K562 (cell line): Measurements from ENCODE around the gene ANKRD12. TPM values are rescaled to one million over a fixed set of nuclear protein-coding genes. Genes with fewer than 3 reads are reported as not detected.

ENCODE experiments used
- ATAC-seq: fragments of 200-7000 bp; cut with Tn5 transposase; 3 replicates; pipeline ENCODE4 v1.9.1; 2020; ENCODE audit warnings: moderate library complexity
- Bru-seq: library from RNA; stranded (reverse); fragments of 400-500 nt; gene quantifications from one replicate; lab custom pipeline; 2021; lab: Mats Ljungman, UMichigan
- BruChase-seq, 2 experiments: library from RNA; stranded (reverse); fragments of 400-500 nt; gene quantifications; one replicate each; lab custom pipeline; 2021; lab: Mats Ljungman, UMichigan
- BruUV-seq: library from RNA; stranded (reverse); fragments of 400-500 nt; replicated peaks from 2 replicates; lab custom pipeline; 2021; lab: Mats Ljungman, UMichigan
- CTCF ChIA-PET: fragments of 300-600 bp; formaldehyde crosslinking; extraction: SDS; loops from one replicate; lab custom pipeline; 2021; ENCODE audit warnings: low intra/inter-chr PET ratio; lab: Yijun Ruan, JAX
- POLR2A ChIA-PET: fragments of 300-600, 350-650 bp; sonication (Branson Sonifier 250); formaldehyde crosslinking; extraction: SDS; loops from one replicate; lab custom pipeline; 2021; ENCODE audit warnings: antibody characterized with exemption, inconsistent platforms; lab: Yijun Ruan, JAX
- DNase-seq, 4 experiments: peaks; one replicate each; pipeline versions ENCODE4 v3.0.0 to v3.0.0-alpha.2; 2011 to 2018; ENCODE audit warnings: low spot score in 3 of 4, mixed read lengths in 3 of 4; ENCODE audit errors: extremely low read depth in 1 of 4
- FAIRE-seq: peaks from 2 replicates; lab custom pipeline; 2011; peaks lifted over from hg19 to GRCh38; lab: Jason Lieb, UNC
- H2AFZ ChIP-seq: 2 replicates; pipeline ENCODE4 v1.6.0; 2011; ENCODE audit warnings: low read depth, low read length, control low read depth, inconsistent platforms
- H3K27ac ChIP-seq: fragments of 200-600 bp; 3 replicates; pipeline ENCODE4 v1.8.0; 2011; ENCODE audit warnings: low read depth, mild to moderate bottlenecking, control low read depth, inconsistent platforms, low read length, moderate library complexity, mixed read lengths; ENCODE audit errors: extremely low read depth
- H3K27me3 ChIP-seq, 2 experiments: fragments of 300-600 bp in 1 of 2; 2 replicates in 1 of 2; 3 replicates in 1 of 2; pipeline versions ENCODE4 v1.6.0 to v1.8.0; 2011; ENCODE audit warnings: inconsistent platforms in 2 of 2, low read length in 2 of 2, mild to moderate bottlenecking in 1 of 2, mixed read lengths in 1 of 2, moderate library complexity in 1 of 2; ENCODE audit not compliant: control insufficient read depth in 2 of 2, insufficient read depth in 2 of 2
- H3K36me3 ChIP-seq: fragments of 300-600 bp; 3 replicates; pipeline ENCODE4 v1.8.0; 2011; ENCODE audit warnings: mild to moderate bottlenecking, low read length, inconsistent platforms; ENCODE audit not compliant: control insufficient read depth, insufficient read depth
- H3K4me1 ChIP-seq, 2 experiments: fragments of 200-600 bp in 1 of 2; replicated peaks in 1 of 2; 2 replicates in 1 of 2; 3 replicates in 1 of 2; pipeline versions ENCODE4 v1.5.1 to v1.8.0; 2011; ENCODE audit warnings: inconsistent platforms in 2 of 2, low read length in 2 of 2, mild to moderate bottlenecking in 1 of 2, mixed read lengths in 1 of 2, moderate library complexity in 1 of 2; ENCODE audit not compliant: control insufficient read depth in 2 of 2, insufficient read depth in 2 of 2
- H3K4me2 ChIP-seq: 2 replicates; pipeline ENCODE4 v1.6.1; 2011; ENCODE audit warnings: low read length, control low read depth, inconsistent platforms, mixed read lengths; ENCODE audit not compliant: insufficient read depth
- H3K4me3 ChIP-seq: fragments of 200-600 bp; sonication (generic), shearing (Covaris generic); 2 replicates; pipeline ENCODE4 v1.5.1; 2016; ENCODE audit warnings: control low read depth, inconsistent platforms
- H3K79me2 ChIP-seq: fragments of 200-600 bp; 3 replicates; pipeline ENCODE4 v1.8.0; 2011; ENCODE audit warnings: low read length, inconsistent platforms; ENCODE audit not compliant: control insufficient read depth, insufficient read depth
- H3K9ac ChIP-seq, 2 experiments: 2 replicates each; pipeline versions ENCODE4 v1.6.0 to v1.6.1; 2011; ENCODE audit warnings: low read depth in 2 of 2, low read length in 2 of 2, control low read depth in 1 of 2, inconsistent platforms in 1 of 2, mild to moderate bottlenecking in 1 of 2, mixed read lengths in 1 of 2; ENCODE audit not compliant: insufficient read depth in 1 of 2
- H3K9me1 ChIP-seq: one replicate; pipeline ENCODE4 v1.6.0; 2011; ENCODE audit warnings: inconsistent platforms, mild to moderate bottlenecking, low read length, moderate library complexity; ENCODE audit not compliant: control insufficient read depth, insufficient read depth
- H3K9me3 ChIP-seq: replicated peaks from 2 replicates; pipeline ENCODE4 v1.5.1; 2011; ENCODE audit warnings: low read depth, low read length, inconsistent platforms; ENCODE audit not compliant: control insufficient read depth, insufficient read depth
- H4K20me1 ChIP-seq: replicated peaks from 2 replicates; pipeline ENCODE4 v1.6.1; 2011; ENCODE audit warnings: low read length, inconsistent platforms, mixed read lengths; ENCODE audit not compliant: control insufficient read depth, insufficient read depth
- CXXC5 ChIP-seq: fragments of 250-450 bp; sonication (Bioruptor Pico); IDR thresholded peaks from 2 replicates; pipeline ENCODE4 v1.8.0; 2022; ENCODE audit warnings: inconsistent platforms, mild to moderate bottlenecking, moderate library complexity
- ESRRB ChIP-seq: fragments of 250-450 bp; sonication (Bioruptor Pico); IDR thresholded peaks from 2 replicates; pipeline ENCODE4 v1.5.0; 2020; ENCODE audit warnings: mild to moderate bottlenecking, moderate library complexity, borderline replicate concordance
- ETV5 ChIP-seq: sonication (generic); formaldehyde crosslinking; IDR thresholded peaks from 2 replicates; pipeline ENCODE4 v1.4.0; 2020; ENCODE audit warnings: low read depth, mild to moderate bottlenecking, missing genetic modification reagents
- FOS ChIP-seq: IDR thresholded peaks from 3 replicates; pipeline ENCODE4 v1.6.1; 2011; ENCODE audit not compliant: insufficient read length; ENCODE audit errors: extremely low read depth
- HDAC2 ChIP-seq: fragments of 450-650 bp; IDR thresholded peaks from 2 replicates; pipeline ENCODE4 v1.6.1; 2016; ENCODE audit warnings: mild to moderate bottlenecking
- HMGN3 ChIP-seq: IDR thresholded peaks from 2 replicates; pipeline ENCODE4 v1.6.1; 2011; ENCODE audit warnings: borderline replicate concordance, low read depth, mild to moderate bottlenecking, mixed read lengths, low read length; ENCODE audit not compliant: insufficient read length; ENCODE audit errors: extremely low read depth
- NRF1 ChIP-seq, 2 experiments: fragments of 450-650 bp; IDR thresholded peaks in 1 of 2; conservative IDR thresholded peaks in 1 of 2; 2 replicates each; pipeline ENCODE4 v1.6.1; 2014; ENCODE audit warnings: mild to moderate bottlenecking in 2 of 2
- POLR2H ChIP-seq: IDR thresholded peaks from 2 replicates; pipeline ENCODE4 v1.6.1; 2016; ENCODE audit warnings: missing genetic modification characterization, low read depth, mild to moderate bottlenecking, control low read depth, missing compliant biosample characterization, moderate library complexity
- RCOR1 ChIP-seq, 2 experiments: IDR thresholded peaks; 2 replicates each; pipeline ENCODE4 v1.6.1; 2012; ENCODE audit warnings: low read depth in 2 of 2, low read length in 2 of 2, borderline replicate concordance in 1 of 2, improper control_type of control experiment in 1 of 2
- SAFB ChIP-seq: fragments of 200-400 bp; formaldehyde crosslinking; IDR thresholded peaks from 2 replicates; pipeline ENCODE4 v1.6.1; 2017; ENCODE audit warnings: low read depth, low read length, borderline replicate concordance
- TEAD4 ChIP-seq, 2 experiments: sonication (generic) in 1 of 2; formaldehyde crosslinking in 1 of 2; IDR thresholded peaks; 2 replicates each; pipeline versions ENCODE4 v1.6.1 to v1.8.0; 2012 to 2022; ENCODE audit warnings: borderline replicate concordance in 1 of 2, inconsistent platforms in 1 of 2, low read length in 1 of 2, mild to moderate bottlenecking in 1 of 2, missing genetic modification reagents in 1 of 2
- ZBED1 ChIP-seq: IDR thresholded peaks from 2 replicates; pipeline ENCODE4 v1.6.1; 2014
- ZEB2 ChIP-seq: fragments of 450-650 bp; IDR thresholded peaks from 2 replicates; pipeline ENCODE4 v1.6.1; 2016
- ZNF224 ChIP-seq: sonication (generic); formaldehyde crosslinking; IDR thresholded peaks from 2 replicates; pipeline ENCODE4 v1.8.0; 2022; ENCODE audit warnings: mild to moderate bottlenecking, missing genetic modification reagents
- WGBS: fragments of 100-300 bp; shearing (Covaris generic); methylation state at CpG from one replicate; pipeline ENCODE4 v1.1.6; 2016; ENCODE audit warnings: low coverage, mixed read lengths; ENCODE audit not compliant: insufficient coverage; ENCODE audit errors: missing lambda C conversion rate; 5-methylcytosine and 5-hydroxymethylcytosine counted together
- in situ Hi-C: fragments of 300-500 bp; cut with MboI; formaldehyde crosslinking; loops from 4 replicates; pipeline ENCODE4 v1.15.0; 2018; ENCODE audit warnings: inconsistent platforms, mixed read lengths
- intact Hi-C: fragments of 100-400 bp; cut with micrococcal nuclease; formaldehyde crosslinking; loops from 2 replicates; pipeline ENCODE4 v1.14.2; 2022
- long read RNA-seq, 3 experiments: library from polyadenylated mRNA in 2 of 3; library from RNA in 1 of 3; unstranded in 2 of 3; stranded (forward) in 1 of 3; transcript quantifications; one replicate each; pipeline ENCODE4 v2.0.0, GENCODE V29; 2019 to 2022
- polyA minus RNA-seq, 3 experiments: library from RNA; depleted of rRNA, polyadenylated mRNA; stranded (reverse); fragments of >200 nt; gene quantifications; 2 replicates each; pipeline ENCODE4 v1.2.3, GENCODE V29; 2011
- polyA plus RNA-seq, 8 experiments: library from polyadenylated mRNA; depleted of rRNA in 4 of 8; stranded (reverse) in 5 of 8; unstranded in 3 of 8; fragments of >200 nt; fragmentation: Nextera tagmentation in 2 of 8; fragmentation: Illumina TruSeq in 1 of 8; extraction: Ambion mirVana in 2 of 8; extraction: Trizol in 1 of 8; gene quantifications; 2 replicates each; pipeline versions ENCODE4 v1.2.1 to v1.2.3, GENCODE V29; 2011 to 2014; ENCODE audit warnings: inconsistent platforms in 1 of 8, missing spikeins in 1 of 8
- total RNA-seq, 7 experiments: library from RNA; depleted of rRNA in 6 of 7; stranded (reverse); fragments of >200 nt in 6 of 7; fragmentation: Illumina TruSeq in 2 of 7; extraction: Trizol in 2 of 7; gene quantifications; 2 replicates each; pipeline versions ENCODE4 v1.2.1 to v1.2.3, GENCODE V29; 2011 to 2021; ENCODE audit warnings: low replicate concordance in 1 of 7

ANKRD12 gene
- total RNA-seq (2011; cell fraction: chromatin; rRNA removed; ENCODE audit: low replicate concordance): 17.5 and 89.7 TPM in 2 replicates
- total RNA-seq (2011; cell fraction: nucleolus; rRNA removed): 16.0 and 17.8 TPM in 2 replicates
- 20.1 and 30.6 TPM in 2 replicates for total RNA-seq (2011; cell fraction: nucleoplasm; rRNA removed)
- total RNA-seq (2014; rRNA removed): 15.9 and 24.7 TPM in 2 replicates
- total RNA-seq (2014; rRNA removed; fragmentation: Illumina TruSeq; extraction: Trizol): 23.6 and 29.9 TPM in 2 replicates
- 24.7 and 28.2 TPM in 2 replicates for total RNA-seq (2015; rRNA removed; fragmentation: Illumina TruSeq; extraction: Trizol)
- total RNA-seq (2021): 24.2 and 25.4 TPM in 2 replicates
- polyA plus RNA-seq (2011; rRNA removed): 10.7 and 11.8 TPM in 2 replicates
- polyA plus RNA-seq (2011; cell fraction: cytosol; rRNA removed): 1.3 and 3.0 TPM in 2 replicates
- polyA plus RNA-seq (2011; cell fraction: nucleus; rRNA removed): 18.0 and 18.6 TPM in 2 replicates
- polyA plus RNA-seq (2012): 10.7 and 12.0 TPM in 2 replicates
- polyA plus RNA-seq (2014; fragmentation: Illumina TruSeq; extraction: Trizol): 9.5 and 16.0 TPM in 2 replicates
- 10 to 100 TPM; 12.3 to 15.7 TPM for polyA plus RNA-seq (2014; fragmentation: Nextera tagmentation; extraction: Ambion mirVana)
- polyA plus RNA-seq (2014; rRNA removed): 5.8 and 6.6 TPM in 2 replicates
- polyA minus RNA-seq (2011; rRNA and poly(A)+ RNA removed): 88.7 and 115 TPM in 2 replicates
- polyA minus RNA-seq (2011; cell fraction: cytosol; rRNA and poly(A)+ RNA removed): 21.7 and 26.1 TPM in 2 replicates
- 29.1 and 58.8 TPM in 2 replicates for polyA minus RNA-seq (2011; cell fraction: nucleus; rRNA and poly(A)+ RNA removed)
- percentile 86 among the genes with signal in this experiment for Bru-seq, nascent RNA
- BruChase-seq, experiment 1, labeled RNA remaining after a 2-hour chase: percentile 91 among the genes with signal in this experiment
- BruChase-seq, experiment 2, labeled RNA remaining after a 6-hour chase: percentile 90 among the genes with signal in this experiment
- long read RNA-seq, experiment 1, partial matches to known transcripts: 19 of 76 reads
- long read RNA-seq, experiment 1, other reads (novel, unspliced or antisense): 57 of 76 reads
- long read RNA-seq, experiment 2, partial matches to known transcripts: 1 of 7 reads
- long read RNA-seq, experiment 2, other reads (novel, unspliced or antisense): 6 of 7 reads
- long read RNA-seq, experiment 3, partial matches to known transcripts: 9 of 25 reads
- long read RNA-seq, experiment 3, other reads (novel, unspliced or antisense): 16 of 25 reads

GRCh38 chr18:9136315-9137155 lies at the start of gene ANKRD12:
Gene ANKRD12, plus strand, starts transcription at chr18:9136781. Its CDS starts 45,652 bp downstream, at chr18:9182433.
- under 1% methylated on average over 67 of the region's 95 CpGs for WGBS
- POLR2A ChIA-PET: interaction anchor here (0.6 to 3.4 kb wide), 22 partner anchors 10 to 429 kb away, joined by 3 to 30 read pairs (median 4); partner anchors contain the start of gene TWSG1
- Histone ChIP-seq H3K9ac (peak within 1 kb of the TSS; percentile 79 to 96), H3K9me1 (no peaks in the 10 kb centered on the region), H4K20me1 (no peaks in the 10 kb centered on the region), H3K27me3 (no peaks in the 10 kb centered on the region), H3K36me3 (peaks cover 37% of the 10 kb centered on the region), H3K79me2 (peaks cover 67% of the 10 kb centered on the region), H3K9me3 (no peaks in the 10 kb centered on the region), H3K4me3 (peak within 1 kb of the TSS; percentile 75), H3K4me1 (peaks cover 9 to 14% of the 10 kb centered on the region in 2 experiments; a peak in 4 of 5 replicates), H3K4me2 (peak within 1 kb of the TSS; percentile 99), H3K27ac (peak within 1 kb of the TSS; percentile 90), H2AFZ (peak within 1 kb of the TSS; percentile 96)
- intact Hi-C loops (loop anchor here (2.0 to 5.0 kb wide), 2 partner anchors 34 to 341 kb away; partner anchors contain the start of genes NDUFV2 and RALBP1), in situ Hi-C loops (no loop called here)
- CTCF ChIA-PET: no interaction called here
- no TSS peak for BruUV-seq
- peak; percentile 98 to 99 (median 99) for DNase-seq
- peak; percentile 86 for ATAC-seq
- peak; percentile 79 for FAIRE-seq
- no peak for TF ChIP-seq ZNF224
- peak; percentile 98 for TF ChIP-seq CXXC5 (CRISPR knock-in tag)
- TF ChIP-seq POLR2H (tag): peak; percentile 28
- TF ChIP-seq ESRRB: 0 out of 2 replicates have a peak, but pooled peaks have one; percentile 58
- TF ChIP-seq RCOR1 (IDR thresholded peaks at IDR 0.05; ENCODE audit: borderline replicate concordance in 1 of 2, low read depth in 2 of 2, low read length in 2 of 2): peak in 1 of 2 experiments; percentile 74; a peak in 1 of 4 replicates
- peak; percentile 74 to 80; a peak in 3 of 4 replicates for TF ChIP-seq NRF1 (conservative IDR thresholded peaks at IDR 0.05 in 1 of 2, IDR thresholded peaks at IDR 0.05 in 1 of 2)
- TF ChIP-seq HDAC2: no peak; the same call in 1 of the 2 replicates
- peak; percentile 73 for TF ChIP-seq ZEB2
- peak; percentile 98 for TF ChIP-seq HMGN3
- TF ChIP-seq TEAD4 (IDR thresholded peaks at IDR 0.05; ENCODE audit: low read length): peak; percentile 5
- TF ChIP-seq TEAD4 (CRISPR knock-in tag; IDR thresholded peaks at IDR 0.05; ENCODE audit: borderline replicate concordance): no peak
- peak; percentile 84 for TF ChIP-seq FOS
- TF ChIP-seq ZBED1: no peak; the same call in 1 of the 2 replicates
- peak; percentile 97 for TF ChIP-seq ETV5
- TF ChIP-seq SAFB: peak; percentile 99
